ENCODE data around the gene IGFBP7.

IGFBP7 gene

GRCh38 chr4:57078685-57079521 lies 31.3 kb downstream of the IGFBP7 start:
- no peaks in the 10 kb centered on the region for H3K9me3 ChIP-seq (ENCODE audit: control insufficient read depth, insufficient read depth, low read length)
- H3K4me3 ChIP-seq (ENCODE audit: low read depth, low read length): no peak overlapping the region
- H3K9ac ChIP-seq (ENCODE audit: low read depth, low read length): no peak overlapping the region
- H3K4me1 ChIP-seq (ENCODE audit: control insufficient read depth, insufficient read depth, low read length): peaks cover 14% of the 10 kb centered on the region
- no peaks in the 10 kb centered on the region for H3K36me3 ChIP-seq (ENCODE audit: control insufficient read depth, insufficient read depth, low read length)
- no peaks in the 10 kb centered on the region for H3K27me3 ChIP-seq (ENCODE audit: control insufficient read depth, insufficient read depth, low read length)

- H3K9me3 ChIP-seq (ENCODE audit: control insufficient read depth, insufficient read depth, low read length): no peaks in the 10 kb centered on the region
- H3K9ac ChIP-seq (ENCODE audit: low read depth, low read length): no peak overlapping the region
- no peaks in the 10 kb centered on the region for H3K27me3 ChIP-seq (ENCODE audit: control insufficient read depth, insufficient read depth, low read length)
- no peaks in the 10 kb centered on the region for H3K36me3 ChIP-seq (ENCODE audit: control insufficient read depth, insufficient read depth, low read length)
- H3K4me1 ChIP-seq (ENCODE audit: control insufficient read depth, insufficient read depth, low read length): peaks cover 14% of the 10 kb centered on the region
- no peak overlapping the region for H3K4me3 ChIP-seq (ENCODE audit: low read depth, low read length)
These were observed 32.4 kb downstream of the IGFBP7 start for GRCh38 chr4:57077550-57078343.

- Histone ChIP-seq H3K9ac (ENCODE audit: low read depth, low read length) (no peak overlapping the region), H3K36me3 (ENCODE audit: control insufficient read depth, insufficient read depth, low read length) (no peaks in the 10 kb centered on the region), H3K4me3 (ENCODE audit: low read depth, low read length) (no peak overlapping the region), H3K9me3 (ENCODE audit: control insufficient read depth, insufficient read depth, low read length) (no peaks in the 10 kb centered on the region), H3K27me3 (ENCODE audit: control insufficient read depth, insufficient read depth, low read length) (no peaks in the 10 kb centered on the region), H3K4me1 (ENCODE audit: control insufficient read depth, insufficient read depth, low read length) (peaks cover 14% of the 10 kb centered on the region)
These were observed 33.5 kb downstream of the IGFBP7 start for GRCh38 chr4:57076646-57077045.

- no peaks in the 10 kb centered on the region for H3K27me3 ChIP-seq (ENCODE audit: control insufficient read depth, insufficient read depth, low read length)
- H3K9ac ChIP-seq (ENCODE audit: low read depth, low read length): no peak overlapping the region
- H3K36me3 ChIP-seq (ENCODE audit: control insufficient read depth, insufficient read depth, low read length): no peaks in the 10 kb centered on the region
- H3K4me1 ChIP-seq (ENCODE audit: control insufficient read depth, insufficient read depth, low read length): peaks cover 14% of the 10 kb centered on the region
- no peak overlapping the region for H3K4me3 ChIP-seq (ENCODE audit: low read depth, low read length)
- H3K9me3 ChIP-seq (ENCODE audit: control insufficient read depth, insufficient read depth, low read length): no peaks in the 10 kb centered on the region
These were observed 34.8 kb downstream of the IGFBP7 start for GRCh38 chr4:57075367-57075766.

GRCh38 chr4:57074744-57075143 lies 35.4 kb downstream of the IGFBP7 start:
- Histone ChIP-seq H3K4me1 (ENCODE audit: control insufficient read depth, insufficient read depth, low read length) (peaks cover 14% of the 10 kb centered on the region), H3K9ac (ENCODE audit: low read depth, low read length) (no peak overlapping the region), H3K9me3 (ENCODE audit: control insufficient read depth, insufficient read depth, low read length) (no peaks in the 10 kb centered on the region), H3K4me3 (ENCODE audit: low read depth, low read length) (no peak overlapping the region), H3K27me3 (ENCODE audit: control insufficient read depth, insufficient read depth, low read length) (no peaks in the 10 kb centered on the region), H3K36me3 (ENCODE audit: control insufficient read depth, insufficient read depth, low read length) (no peaks in the 10 kb centered on the region)

GRCh38 chr4:57073559-57073958 lies 36.6 kb downstream of the IGFBP7 start:
- Histone ChIP-seq H3K36me3 (ENCODE audit: control insufficient read depth, insufficient read depth, low read length) (no peaks in the 10 kb centered on the region), H3K4me3 (ENCODE audit: low read depth, low read length) (no peak overlapping the region), H3K9me3 (ENCODE audit: control insufficient read depth, insufficient read depth, low read length) (no peaks in the 10 kb centered on the region), H3K27me3 (ENCODE audit: control insufficient read depth, insufficient read depth, low read length) (no peaks in the 10 kb centered on the region), H3K9ac (ENCODE audit: low read depth, low read length) (no peak overlapping the region), H3K4me1 (ENCODE audit: control insufficient read depth, insufficient read depth, low read length) (peaks cover 6% of the 10 kb centered on the region)

- Histone ChIP-seq H3K27me3 (ENCODE audit: control insufficient read depth, insufficient read depth, low read length) (no peaks in the 10 kb centered on the region), H3K4me3 (ENCODE audit: low read depth, low read length) (no peak overlapping the region), H3K36me3 (ENCODE audit: control insufficient read depth, insufficient read depth, low read length) (no peaks in the 10 kb centered on the region), H3K9ac (ENCODE audit: low read depth, low read length) (no peak overlapping the region), H3K9me3 (ENCODE audit: control insufficient read depth, insufficient read depth, low read length) (no peaks in the 10 kb centered on the region), H3K4me1 (ENCODE audit: control insufficient read depth, insufficient read depth, low read length) (no peaks in the 10 kb centered on the region)
These were observed 38.9 kb downstream of the IGFBP7 start for GRCh38 chr4:57071326-57071725.

- H3K36me3 ChIP-seq (ENCODE audit: control insufficient read depth, insufficient read depth, low read length): no peaks in the 10 kb centered on the region
- no peaks in the 10 kb centered on the region for H3K27me3 ChIP-seq (ENCODE audit: control insufficient read depth, insufficient read depth, low read length)
- H3K9ac ChIP-seq (ENCODE audit: low read depth, low read length): no peak overlapping the region
- no peaks in the 10 kb centered on the region for H3K9me3 ChIP-seq (ENCODE audit: control insufficient read depth, insufficient read depth, low read length)
- no peaks in the 10 kb centered on the region for H3K4me1 ChIP-seq (ENCODE audit: control insufficient read depth, insufficient read depth, low read length)
- H3K4me3 ChIP-seq (ENCODE audit: low read depth, low read length): no peak overlapping the region
These were observed 39.7 kb downstream of the IGFBP7 start for GRCh38 chr4:57070461-57070860.

GRCh38 chr4:57068237-57068981 lies 41.8 kb downstream of the IGFBP7 start:
- no peaks in the 10 kb centered on the region for H3K4me1 ChIP-seq (ENCODE audit: control insufficient read depth, insufficient read depth, low read length)
- H3K9me3 ChIP-seq (ENCODE audit: control insufficient read depth, insufficient read depth, low read length): no peaks in the 10 kb centered on the region
- no peak overlapping the region for H3K4me3 ChIP-seq (ENCODE audit: low read depth, low read length)
- H3K27me3 ChIP-seq (ENCODE audit: control insufficient read depth, insufficient read depth, low read length): no peaks in the 10 kb centered on the region
- no peaks in the 10 kb centered on the region for H3K36me3 ChIP-seq (ENCODE audit: control insufficient read depth, insufficient read depth, low read length)
- no peak overlapping the region for H3K9ac ChIP-seq (ENCODE audit: low read depth, low read length)

GRCh38 chr4:57065730-57066482 lies 44.3 kb downstream of the IGFBP7 start:
- H3K4me1 ChIP-seq (ENCODE audit: control insufficient read depth, insufficient read depth, low read length): no peaks in the 10 kb centered on the region
- no peaks in the 10 kb centered on the region for H3K36me3 ChIP-seq (ENCODE audit: control insufficient read depth, insufficient read depth, low read length)
- no peaks in the 10 kb centered on the region for H3K27me3 ChIP-seq (ENCODE audit: control insufficient read depth, insufficient read depth, low read length)
- H3K9me3 ChIP-seq (ENCODE audit: control insufficient read depth, insufficient read depth, low read length): no peaks in the 10 kb centered on the region
- no peak overlapping the region for H3K9ac ChIP-seq (ENCODE audit: low read depth, low read length)
- H3K4me3 ChIP-seq (ENCODE audit: low read depth, low read length): no peak overlapping the region

All from iPS-15b (cell line).